WTC11 (cell line): ENCODE data around the gene ZNF609. TPM values are rescaled to one million over a fixed set of nuclear protein-coding genes. Genes with fewer than 3 reads are reported as not detected.

Experiments used
- ATAC-seq: fragments of 200-7000 bp; cut with Tn5 transposase; 2 replicates; pipeline ENCODE4 v1.10.0; 2021; ENCODE audit warnings: mild to moderate bottlenecking, moderate library complexity
- CTCF ChIA-PET: fragments of 300-600 bp; sonication (Branson Sonifier 250); formaldehyde crosslinking; loops from one replicate; lab custom pipeline; 2021; ENCODE audit warnings: antibody characterized with exemption; lab: Charles Lee
- POLR2A ChIA-PET: fragments of 350-600 bp; sonication (Branson Sonifier 250); formaldehyde crosslinking; loops from one replicate; lab custom pipeline; 2021; ENCODE audit warnings: antibody characterized with exemption; lab: Charles Lee
- DNase-seq: peaks from one replicate; pipeline ENCODE4 v3.0.0; 2021; ENCODE audit warnings: low spot score
- H3K27ac Mint-ChIP-seq: 2 replicates; pipeline ENCODE4 v1.8.0; 2021; ENCODE audit warnings: mixed read lengths
- H3K27me3 Mint-ChIP-seq: 2 replicates; pipeline ENCODE4 v1.8.0; 2021; ENCODE audit warnings: low read depth, mild to moderate bottlenecking, moderate library complexity, mixed read lengths
- H3K36me3 Mint-ChIP-seq: 2 replicates; pipeline ENCODE4 v1.8.0; 2021; ENCODE audit warnings: mixed read lengths
- H3K4me1 Mint-ChIP-seq: 2 replicates; pipeline ENCODE4 v1.8.0; 2022; ENCODE audit warnings: mixed read lengths
- H3K4me3 Mint-ChIP-seq: 2 replicates; pipeline ENCODE4 v1.8.0; 2021; ENCODE audit warnings: mild to moderate bottlenecking, moderate library complexity, mixed read lengths
- H3K9me3 Mint-ChIP-seq: 2 replicates; pipeline ENCODE4 v1.8.0; 2021; ENCODE audit warnings: mixed read lengths
- ATF1 ChIP-seq: sonication (generic); formaldehyde crosslinking; IDR thresholded peaks from 2 replicates; pipeline ENCODE4 v1.8.1; 2023; ENCODE audit warnings: mild to moderate bottlenecking, moderate library complexity, missing genetic modification reagents
- ATF3 ChIP-seq: sonication (generic); formaldehyde crosslinking; conservative IDR thresholded peaks from 2 replicates; pipeline ENCODE4 v1.8.1; 2022; ENCODE audit warnings: mild to moderate bottlenecking, missing genetic modification reagents
- GTF2I ChIP-seq: fragments of 250-450 bp; sonication (Bioruptor Pico); conservative IDR thresholded peaks from 2 replicates; pipeline ENCODE4 v1.4.0; 2021; ENCODE audit warnings: mild to moderate bottlenecking
- HMGA2 ChIP-seq: fragments of 250-450 bp; sonication (Bioruptor Pico); IDR thresholded peaks from 2 replicates; pipeline ENCODE4 v1.4.0; 2021; ENCODE audit warnings: mild to moderate bottlenecking, moderate library complexity
- HMGXB4 ChIP-seq: sonication (generic); formaldehyde crosslinking; IDR thresholded peaks from 2 replicates; pipeline ENCODE4 v1.8.1; 2023; ENCODE audit warnings: mild to moderate bottlenecking, moderate library complexity, missing genetic modification reagents
- RORB ChIP-seq: fragments of 250-450 bp; sonication (Bioruptor Pico); IDR thresholded peaks from 2 replicates; pipeline ENCODE4 v1.9.0; 2021; ENCODE audit warnings: mild to moderate bottlenecking
- TEAD4 ChIP-seq: sonication (generic); formaldehyde crosslinking; IDR thresholded peaks from 2 replicates; pipeline ENCODE4 v1.8.0; 2022; ENCODE audit warnings: mild to moderate bottlenecking, missing genetic modification reagents
- ZNF317 ChIP-seq: sonication (generic); formaldehyde crosslinking; IDR thresholded peaks from 2 replicates; pipeline ENCODE4 v1.8.1; 2023; ENCODE audit warnings: low read depth, mild to moderate bottlenecking, moderate library complexity, missing genetic modification reagents, borderline replicate concordance
- ZNF423 ChIP-seq: fragments of 250-450 bp; sonication (Bioruptor Pico); IDR thresholded peaks from 2 replicates; pipeline ENCODE4 v2.1.2; 2022; ENCODE audit warnings: mild to moderate bottlenecking, moderate library complexity
- ZSCAN18 ChIP-seq: fragments of 250-450 bp; sonication (Bioruptor Pico); IDR thresholded peaks from 2 replicates; pipeline ENCODE4 v2.1.2; 2022; ENCODE audit warnings: mild to moderate bottlenecking, moderate library complexity
- total RNA-seq: library from RNA; stranded (reverse); gene quantifications from 3 replicates; pipeline ENCODE4 v1.2.3, GENCODE V29; 2021
- TF ChIP-seq, protein P1 (sequence below): fragments of 250-450 bp; sonication (Bioruptor Pico); IDR thresholded peaks from 2 replicates; pipeline ENCODE4 v1.9.0; 2021; ENCODE audit warnings: mild to moderate bottlenecking
- TF ChIP-seq, protein P2 (sequence below): fragments of 250-450 bp; sonication (Bioruptor Pico); conservative IDR thresholded peaks from 2 replicates; pipeline ENCODE4 v1.9.0; 2021; ENCODE audit warnings: mild to moderate bottlenecking
- TF ChIP-seq, protein P3 (sequence below): sonication (generic); formaldehyde crosslinking; IDR thresholded peaks from 2 replicates; pipeline ENCODE4 v1.8.0; 2022; ENCODE audit warnings: mild to moderate bottlenecking, missing genetic modification reagents

ZNF609 gene
- total RNA-seq, 1 experiment from 2014 or later, result 47.4 TPM

DNA sequence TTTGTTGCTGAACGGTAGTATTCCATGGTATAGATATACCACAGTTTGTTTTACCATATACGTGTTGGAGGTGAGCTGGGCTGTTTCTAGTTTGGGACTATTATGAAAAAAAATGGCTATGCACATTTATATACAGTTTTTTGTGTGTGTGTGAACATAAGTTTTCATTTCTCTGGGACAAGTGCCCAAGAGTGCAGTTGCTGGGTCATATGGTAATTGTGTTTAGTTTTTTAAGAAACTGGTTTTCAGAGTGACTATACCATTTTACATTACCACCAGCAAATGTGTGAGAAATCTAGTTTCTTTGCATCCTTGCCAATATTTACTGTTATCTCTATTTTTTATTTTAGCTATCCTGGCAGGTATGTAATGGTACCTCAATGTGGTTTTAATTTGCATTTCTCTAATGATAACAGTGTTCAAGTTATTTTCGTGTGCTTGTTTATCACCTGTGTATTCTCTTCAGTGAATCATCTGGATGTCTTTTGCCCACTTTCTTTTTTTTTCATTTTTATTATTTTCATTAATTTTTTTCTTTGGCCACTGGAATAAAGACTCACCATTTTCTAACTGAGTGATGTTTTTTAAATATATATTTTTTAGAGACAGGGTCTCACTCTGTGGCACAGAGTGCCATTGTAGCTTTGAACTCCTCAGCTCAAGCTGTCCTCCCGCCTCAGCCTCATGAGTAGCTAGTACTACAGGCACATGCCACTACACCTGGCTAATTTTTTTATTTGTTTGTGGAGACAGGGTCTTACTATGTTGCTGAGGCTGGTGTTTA is 75.3 kb downstream of the ZNF609 start (continued):
- TF ChIP-seq ZSCAN18 (CRISPR knock-in tag) (no peak), TEAD4 (CRISPR knock-in tag) (no peak), HMGA2 (CRISPR knock-in tag) (no peak), ZNF317 (CRISPR knock-in tag) (no peak), ATF1 (CRISPR knock-in tag) (no peak), ATF3 (CRISPR knock-in tag) (no peak), GTF2I (CRISPR knock-in tag) (no peak), HMGXB4 (CRISPR knock-in tag) (no peak), ZNF423 (CRISPR knock-in tag) (no peak)
- TF ChIP-seq, protein P1, sequence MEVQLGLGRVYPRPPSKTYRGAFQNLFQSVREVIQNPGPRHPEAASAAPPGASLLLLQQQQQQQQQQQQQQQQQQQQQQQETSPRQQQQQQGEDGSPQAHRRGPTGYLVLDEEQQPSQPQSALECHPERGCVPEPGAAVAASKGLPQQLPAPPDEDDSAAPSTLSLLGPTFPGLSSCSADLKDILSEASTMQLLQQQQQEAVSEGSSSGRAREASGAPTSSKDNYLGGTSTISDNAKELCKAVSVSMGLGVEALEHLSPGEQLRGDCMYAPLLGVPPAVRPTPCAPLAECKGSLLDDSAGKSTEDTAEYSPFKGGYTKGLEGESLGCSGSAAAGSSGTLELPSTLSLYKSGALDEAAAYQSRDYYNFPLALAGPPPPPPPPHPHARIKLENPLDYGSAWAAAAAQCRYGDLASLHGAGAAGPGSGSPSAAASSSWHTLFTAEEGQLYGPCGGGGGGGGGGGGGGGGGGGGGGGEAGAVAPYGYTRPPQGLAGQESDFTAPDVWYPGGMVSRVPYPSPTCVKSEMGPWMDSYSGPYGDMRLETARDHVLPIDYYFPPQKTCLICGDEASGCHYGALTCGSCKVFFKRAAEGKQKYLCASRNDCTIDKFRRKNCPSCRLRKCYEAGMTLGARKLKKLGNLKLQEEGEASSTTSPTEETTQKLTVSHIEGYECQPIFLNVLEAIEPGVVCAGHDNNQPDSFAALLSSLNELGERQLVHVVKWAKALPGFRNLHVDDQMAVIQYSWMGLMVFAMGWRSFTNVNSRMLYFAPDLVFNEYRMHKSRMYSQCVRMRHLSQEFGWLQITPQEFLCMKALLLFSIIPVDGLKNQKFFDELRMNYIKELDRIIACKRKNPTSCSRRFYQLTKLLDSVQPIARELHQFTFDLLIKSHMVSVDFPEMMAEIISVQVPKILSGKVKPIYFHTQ (CRISPR knock-in tag), result no peak
- TF ChIP-seq, protein P2, sequence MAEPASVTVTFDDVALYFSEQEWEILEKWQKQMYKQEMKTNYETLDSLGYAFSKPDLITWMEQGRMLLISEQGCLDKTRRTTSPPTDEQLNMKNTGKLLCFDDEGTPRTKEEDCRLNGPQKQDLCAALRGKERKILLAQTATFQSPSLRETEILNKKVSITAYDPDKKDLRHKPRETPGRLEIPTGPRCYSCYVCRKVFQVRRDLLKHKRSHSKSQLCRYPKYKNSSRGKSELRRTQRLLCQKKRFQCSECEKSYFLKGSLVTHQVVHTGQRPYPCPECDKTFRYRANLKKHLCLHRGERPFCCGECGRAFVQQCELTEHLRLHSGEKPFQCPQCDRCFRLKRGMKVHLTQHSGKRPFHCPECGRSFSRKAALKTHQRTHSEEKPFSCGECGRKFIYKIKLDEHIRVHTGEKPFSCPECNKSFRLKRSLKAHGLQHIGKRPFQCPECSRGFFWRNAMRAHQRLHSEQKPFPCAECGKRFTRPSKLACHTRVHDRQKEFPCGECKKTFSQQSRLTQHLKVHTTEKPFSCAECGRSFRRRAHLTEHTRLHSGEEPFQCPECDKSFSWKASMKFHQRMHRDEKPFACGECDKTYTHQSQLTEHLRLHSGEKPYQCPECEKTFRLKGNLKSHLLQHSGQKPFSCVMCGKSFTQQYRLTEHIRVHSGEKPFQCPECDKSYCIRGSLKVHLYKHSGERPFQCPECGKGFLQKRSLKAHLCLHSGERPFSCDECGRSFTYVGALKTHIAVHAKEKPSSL, result no peak
- TF ChIP-seq, protein P3, sequence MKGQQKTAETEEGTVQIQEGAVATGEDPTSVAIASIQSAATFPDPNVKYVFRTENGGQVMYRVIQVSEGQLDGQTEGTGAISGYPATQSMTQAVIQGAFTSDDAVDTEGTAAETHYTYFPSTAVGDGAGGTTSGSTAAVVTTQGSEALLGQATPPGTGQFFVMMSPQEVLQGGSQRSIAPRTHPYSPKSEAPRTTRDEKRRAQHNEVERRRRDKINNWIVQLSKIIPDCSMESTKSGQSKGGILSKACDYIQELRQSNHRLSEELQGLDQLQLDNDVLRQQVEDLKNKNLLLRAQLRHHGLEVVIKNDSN (CRISPR knock-in tag), result no peak
- TF ChIP-seq, all 79 proteins: peak for 0

- H3K4me1 Mint-ChIP-seq, result peaks cover 5% of the 10 kb centered on the region
- TF ChIP-seq RORB, result no peak
- TF ChIP-seq, all 79 proteins: peak for 0
- no peak for ATAC-seq
- Mint-ChIP-seq H3K36me3 (no peaks in the 10 kb centered on the region), H3K4me3 (no peak overlapping the region), H3K27ac (peak overlapping the region; percentile 39), H3K9me3 (peaks cover 4% of the 10 kb centered on the region; the same call in 1 of the 2 replicates), H3K27me3 (no peaks in the 10 kb centered on the region)
- POLR2A ChIA-PET, result interaction anchor here (0.5 to 1.4 kb wide), 2 partner anchors 13 to 57 kb away, joined by 3 to 6 read pairs; no protein-coding TSS in a partner anchor
- CTCF ChIA-PET, result no interaction called here
- no peak for DNase-seq
Measured at GRCh38 chr15:64536244-64536836, 76.0 kb downstream of the ZNF609 start.
